H1 (cell line): ENCODE measurements around the gene PDIA5. TPM values are rescaled to one million over a fixed set of nuclear protein-coding genes. Genes with fewer than 3 reads are reported as not detected.

ENCODE experiments used
- BACH1 ChIP-seq: IDR thresholded peaks from 2 replicates; pipeline ENCODE4 v1.6.1; 2012; ENCODE audit warnings: low read length, improper control_type of control experiment
- CHD7 ChIP-seq: fragments of 300-600 bp; sonication (generic); IDR thresholded peaks from 2 replicates; pipeline ENCODE4 v1.7.1; 2012; ENCODE audit warnings: low read length, moderate library complexity, mild to moderate bottlenecking, inconsistent platforms; ENCODE audit not compliant: insufficient replicate concordance
- CREB1 ChIP-seq: IDR thresholded peaks from 2 replicates; pipeline ENCODE4 v1.6.1; 2012; ENCODE audit warnings: inconsistent platforms
- E2F6 ChIP-seq: IDR thresholded peaks from 2 replicates; pipeline ENCODE4 v1.6.1; 2012; ENCODE audit warnings: inconsistent platforms
- KDM5A ChIP-seq: fragments of 200-600 bp; IDR thresholded peaks from 2 replicates; pipeline ENCODE4 v1.7.1; 2012; ENCODE audit warnings: mild to moderate bottlenecking, low read length, inconsistent platforms, mixed read lengths
- PHF8 ChIP-seq: fragments of 200-600 bp; sonication (generic); conservative IDR thresholded peaks from 2 replicates; pipeline ENCODE4 v1.7.1; 2012; ENCODE audit warnings: low read depth, mild to moderate bottlenecking, inconsistent platforms, low read length, moderate library complexity
- SIX5 ChIP-seq: IDR thresholded peaks from 2 replicates; pipeline ENCODE4 v1.6.1; 2011; ENCODE audit warnings: mild to moderate bottlenecking, low read depth, low read length
- SP1 ChIP-seq: IDR thresholded peaks from 2 replicates; pipeline ENCODE4 v1.6.1; 2011; ENCODE audit warnings: low read depth, low read length
- SP4 ChIP-seq: IDR thresholded peaks from 2 replicates; pipeline ENCODE4 v1.6.1; 2012; ENCODE audit warnings: low read length, inconsistent platforms
- USF2 ChIP-seq: IDR thresholded peaks from 2 replicates; pipeline ENCODE4 v1.6.1; 2011; ENCODE audit warnings: low read length, improper control_type of control experiment
- polyA plus RNA-seq, 7 experiments: library from polyadenylated mRNA; depleted of rRNA in 3 of 7; stranded (reverse) in 5 of 7; unstranded in 2 of 7; fragments of >200 nt in 5 of 7; fragments of 200-250 nt in 2 of 7; gene quantifications; 1 replicate in 5 of 7; 2 replicates in 1 of 7; 4 replicates in 1 of 7; pipeline versions ENCODE4 v1.2.1 to v1.2.3, GENCODE V29; 2011 to 2013; ENCODE audit warnings: missing spikeins in 2 of 7, mixed read lengths in 2 of 7
- total RNA-seq: library from RNA; stranded (reverse); fragmentation: NEBNext Ultra II Directional; extraction: Animal tissue kit (Norgen Biotek cat#: 25700); gene quantifications from 2 replicates; pipeline ENCODE4 v1.2.1, GENCODE V29; 2021

PDIA5 gene
- total and polyA plus RNA-seq, 2 of the 8 experiments (the other 6 are each of a cell fraction or from before 2014, with no cell fraction given), result 18.2 to 32.8 TPM

- TF ChIP-seq CHD7 (no peak), PHF8 (no peak), USF2 (no peak), SP1 (no peak), E2F6 (0 out of 2 replicates have a peak, but pooled peaks have one; percentile 45), BACH1 (no peak), SIX5 (no peak), CREB1 (no peak), SP4 (peak; percentile 20; the same call in 1 of the 2 replicates), KDM5A (no peak)
Observed at GRCh38 chr3:123028233-123028828, 38.5 kb upstream of the PDIA5 start (continued).
